D721Med (cell line): ENCODE data around the gene IGSF9.

Experiments used
- DNase-seq: peaks from one replicate; pipeline ENCODE4 v3.0.0; 2011; ENCODE audit warnings: low spot score; ENCODE audit not compliant: insufficient read length
- FAIRE-seq: peaks from 2 replicates; lab custom pipeline; 2011; peaks lifted over from hg19 to GRCh38; lab: Jason Lieb, UNC
- TF ChIP-seq, protein P1 (sequence below): IDR thresholded peaks from 2 replicates; pipeline ENCODE4 v1.5.1; 2012; ENCODE audit warnings: mild to moderate bottlenecking, control low read depth; ENCODE audit not compliant: insufficient read depth; ENCODE audit errors: missing control alignments

IGSF9 gene

DNA sequence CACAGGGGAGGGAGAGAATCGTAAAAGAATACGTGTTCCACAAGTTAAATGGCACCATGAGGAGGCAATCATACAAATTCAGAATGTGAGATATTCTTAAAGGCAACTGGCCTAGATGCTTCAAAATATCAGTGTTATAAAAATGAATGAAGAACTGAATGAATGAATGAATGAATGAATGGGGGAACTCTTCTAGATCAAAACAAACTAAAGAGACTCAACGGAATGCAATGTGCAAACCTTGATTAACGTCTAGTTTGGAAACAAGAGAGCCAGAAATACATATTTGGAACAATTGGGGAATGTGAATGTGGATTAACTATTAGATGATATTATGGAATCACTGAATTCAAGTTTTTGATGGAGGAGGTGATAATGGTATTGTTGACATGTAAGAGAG, 62.3 kb downstream of the IGSF9 start:
- FAIRE-seq (no peak), DNase-seq (no peak)
- TF ChIP-seq, protein P1, sequence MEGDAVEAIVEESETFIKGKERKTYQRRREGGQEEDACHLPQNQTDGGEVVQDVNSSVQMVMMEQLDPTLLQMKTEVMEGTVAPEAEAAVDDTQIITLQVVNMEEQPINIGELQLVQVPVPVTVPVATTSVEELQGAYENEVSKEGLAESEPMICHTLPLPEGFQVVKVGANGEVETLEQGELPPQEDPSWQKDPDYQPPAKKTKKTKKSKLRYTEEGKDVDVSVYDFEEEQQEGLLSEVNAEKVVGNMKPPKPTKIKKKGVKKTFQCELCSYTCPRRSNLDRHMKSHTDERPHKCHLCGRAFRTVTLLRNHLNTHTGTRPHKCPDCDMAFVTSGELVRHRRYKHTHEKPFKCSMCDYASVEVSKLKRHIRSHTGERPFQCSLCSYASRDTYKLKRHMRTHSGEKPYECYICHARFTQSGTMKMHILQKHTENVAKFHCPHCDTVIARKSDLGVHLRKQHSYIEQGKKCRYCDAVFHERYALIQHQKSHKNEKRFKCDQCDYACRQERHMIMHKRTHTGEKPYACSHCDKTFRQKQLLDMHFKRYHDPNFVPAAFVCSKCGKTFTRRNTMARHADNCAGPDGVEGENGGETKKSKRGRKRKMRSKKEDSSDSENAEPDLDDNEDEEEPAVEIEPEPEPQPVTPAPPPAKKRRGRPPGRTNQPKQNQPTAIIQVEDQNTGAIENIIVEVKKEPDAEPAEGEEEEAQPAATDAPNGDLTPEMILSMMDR, result no peak

DNA sequence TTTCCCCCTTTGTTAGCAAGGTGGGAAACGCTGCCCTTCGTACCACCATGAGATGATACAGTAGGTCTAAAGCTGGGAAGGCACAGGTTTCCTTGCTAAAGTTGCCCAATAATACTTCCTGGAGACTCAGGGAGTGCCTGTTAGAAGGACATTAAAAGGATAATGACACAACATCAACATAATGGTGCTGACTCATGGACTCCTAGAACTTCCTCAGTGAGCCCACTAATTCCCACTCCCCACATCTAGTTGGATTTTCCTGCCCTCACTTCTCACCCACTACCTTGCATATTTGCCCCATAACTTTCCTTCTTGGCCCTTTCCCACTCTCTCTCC, 62.9 kb downstream of the IGSF9 start:
- no peak for FAIRE-seq
- TF ChIP-seq, protein P1, result no peak
- DNase-seq, result no peak

DNA sequence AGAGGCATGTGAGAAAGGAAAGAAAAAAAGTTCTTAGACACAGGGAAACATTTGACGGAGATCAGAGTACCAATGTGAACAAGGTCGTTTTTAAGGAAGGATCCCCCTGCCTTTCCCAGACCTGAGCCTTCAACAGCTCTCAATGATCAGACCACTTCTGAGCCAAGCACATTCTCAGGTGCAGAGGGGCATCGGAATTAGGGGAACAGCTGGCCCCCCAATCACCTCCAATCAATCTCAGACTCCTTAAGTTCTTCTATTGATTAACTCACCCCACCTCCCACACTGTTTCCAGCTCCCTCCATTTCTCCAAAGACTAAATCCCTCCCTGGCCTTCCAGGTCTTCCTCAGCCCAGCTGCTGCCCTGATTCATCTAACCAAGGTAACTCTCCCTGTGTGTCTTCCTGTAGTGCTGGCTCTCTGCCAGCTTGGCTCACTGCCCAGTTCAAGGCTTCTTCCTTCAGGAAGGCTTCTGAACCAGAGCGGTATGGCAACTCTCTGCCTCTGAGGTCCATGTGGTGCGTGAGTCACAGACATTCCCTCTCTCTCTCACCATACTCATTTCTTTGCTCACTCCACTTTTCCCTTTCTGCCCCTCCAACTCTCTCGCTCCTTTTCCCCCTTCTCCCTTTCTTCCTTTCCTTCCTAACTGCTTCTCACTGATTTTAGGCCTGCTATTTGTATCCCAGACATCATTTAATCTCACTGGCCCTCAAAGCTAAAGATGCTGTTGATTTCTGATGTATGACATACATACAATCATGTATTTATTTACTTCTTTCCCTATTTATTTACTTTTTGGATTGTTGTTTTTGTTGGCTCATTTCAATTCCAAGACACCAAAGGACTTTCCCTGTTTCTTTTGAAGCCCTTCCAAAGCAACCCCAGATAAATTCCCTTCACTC, 63.5 kb downstream of the IGSF9 start:
- no peak for FAIRE-seq
- no peak for DNase-seq
- TF ChIP-seq, protein P1, result no peak

DNA sequence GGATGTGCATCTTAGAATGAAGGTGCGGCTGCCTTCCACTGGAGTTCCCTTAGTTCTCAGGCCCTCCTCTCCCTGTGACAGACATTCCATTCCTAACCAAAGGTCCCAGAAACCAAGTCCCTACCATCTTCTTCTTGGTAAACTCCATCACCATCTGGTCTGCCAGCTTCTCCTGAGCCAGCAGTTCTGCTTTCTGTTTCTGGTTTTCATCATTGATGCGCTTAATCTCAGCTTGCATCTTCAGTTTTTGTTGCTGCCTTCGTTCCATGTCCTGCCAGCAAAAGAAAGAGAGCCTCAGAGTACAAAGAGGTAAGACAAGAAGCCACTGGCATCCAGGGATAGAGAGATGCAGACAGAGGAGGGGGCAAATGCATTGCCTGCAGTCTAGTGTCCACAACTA, 65.0 kb downstream of the IGSF9 start:
- no peak for FAIRE-seq
- TF ChIP-seq, protein P1, result no peak
- DNase-seq, result no peak

DNA sequence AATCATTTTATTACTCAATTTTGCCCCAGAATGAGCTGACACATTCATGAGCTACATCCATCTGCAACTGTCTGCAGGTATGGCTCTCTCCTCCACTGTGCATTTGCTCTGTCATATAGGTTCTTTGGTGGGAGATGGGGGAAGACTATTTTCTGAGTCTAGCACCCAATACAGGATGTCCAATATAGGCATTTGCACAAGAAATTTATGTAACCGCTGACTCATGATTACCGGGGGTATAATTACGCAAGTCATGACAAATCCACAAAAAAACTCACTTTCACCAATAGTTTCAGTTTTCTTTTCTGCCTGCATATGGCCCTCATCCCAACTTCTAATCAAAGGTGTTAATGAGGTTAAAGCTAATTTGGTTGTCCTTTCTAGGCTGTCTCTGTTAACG, 65.4 kb downstream of the IGSF9 start:
- FAIRE-seq (no peak), DNase-seq (no peak)
- TF ChIP-seq, protein P1, result no peak

DNA sequence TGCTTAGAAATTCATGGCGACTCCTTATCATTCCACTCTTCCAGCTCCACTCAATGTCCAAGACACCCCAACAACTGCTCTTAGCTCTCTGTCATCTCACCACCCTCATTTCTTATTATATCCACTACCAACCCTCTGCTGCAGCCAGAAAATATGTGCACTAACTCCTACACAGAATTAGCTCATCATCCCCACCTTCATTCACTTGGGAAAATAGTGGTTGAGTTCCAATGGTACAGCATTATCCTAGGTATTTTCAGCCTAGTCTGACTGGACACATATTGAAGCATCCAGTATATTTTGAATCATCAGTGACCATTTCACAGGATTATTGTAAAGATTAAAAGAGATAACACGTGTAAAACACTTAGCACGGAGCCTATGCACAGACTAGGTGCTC, 66.3 kb downstream of the IGSF9 start:
- TF ChIP-seq, protein P1, result no peak
- DNase-seq (no peak), FAIRE-seq (no peak)
